ENCODE measurements around the gene LMNA.
"Not testable (repeated sequence)": the region's sequence is repeated elsewhere in the genome, so short reads cannot be mapped to it uniquely, and the experiment has no call there.

The LMNA gene

DNA sequence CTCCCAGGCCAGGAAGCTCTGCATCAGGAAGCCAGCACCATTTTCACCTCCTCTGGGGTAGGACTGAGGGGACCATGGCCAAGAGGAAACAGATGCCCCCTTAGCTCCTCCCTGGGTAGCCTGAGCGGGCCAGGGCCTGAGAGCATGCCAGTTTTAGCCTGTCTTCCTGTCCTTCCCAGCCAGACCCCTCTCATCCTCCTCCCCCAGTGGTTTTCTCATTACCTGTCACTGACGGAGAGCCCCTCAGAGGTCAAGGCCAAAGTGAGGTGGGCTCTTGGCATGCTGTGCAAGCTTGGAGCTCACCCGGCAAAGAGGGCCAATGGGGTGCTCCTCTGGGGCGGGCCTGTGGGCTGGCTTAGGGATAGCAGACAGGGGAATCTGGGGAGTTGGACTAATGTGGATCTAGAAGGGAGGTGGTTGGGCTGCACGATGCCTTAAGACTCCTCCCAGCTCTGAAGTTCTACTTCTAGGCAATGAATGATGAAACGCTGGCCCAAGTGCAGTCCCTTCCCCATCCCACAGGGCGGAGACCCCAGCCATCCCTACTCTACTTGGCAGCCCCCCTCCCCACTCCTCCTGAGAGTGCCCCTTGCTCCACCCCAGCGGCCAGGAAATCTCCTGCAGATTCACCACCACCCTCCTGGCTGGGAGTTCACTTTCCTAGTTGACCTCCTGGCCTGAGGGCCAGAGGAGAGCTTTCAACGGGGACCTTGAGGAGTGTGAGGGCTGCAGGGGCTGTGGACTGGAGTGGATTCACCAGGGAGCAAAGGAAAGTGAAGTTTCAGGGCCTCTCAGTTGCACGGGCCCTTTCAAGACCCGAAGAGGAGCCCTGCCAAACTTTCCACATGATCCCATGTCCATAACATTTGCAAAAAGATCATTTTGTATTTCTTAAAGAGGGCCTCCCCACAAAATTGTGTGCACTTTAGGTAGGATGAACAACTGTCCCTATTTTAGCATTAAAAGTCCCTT lies 9.4 kb upstream of the LMNA start:
- no peak for DNase-seq

DNA sequence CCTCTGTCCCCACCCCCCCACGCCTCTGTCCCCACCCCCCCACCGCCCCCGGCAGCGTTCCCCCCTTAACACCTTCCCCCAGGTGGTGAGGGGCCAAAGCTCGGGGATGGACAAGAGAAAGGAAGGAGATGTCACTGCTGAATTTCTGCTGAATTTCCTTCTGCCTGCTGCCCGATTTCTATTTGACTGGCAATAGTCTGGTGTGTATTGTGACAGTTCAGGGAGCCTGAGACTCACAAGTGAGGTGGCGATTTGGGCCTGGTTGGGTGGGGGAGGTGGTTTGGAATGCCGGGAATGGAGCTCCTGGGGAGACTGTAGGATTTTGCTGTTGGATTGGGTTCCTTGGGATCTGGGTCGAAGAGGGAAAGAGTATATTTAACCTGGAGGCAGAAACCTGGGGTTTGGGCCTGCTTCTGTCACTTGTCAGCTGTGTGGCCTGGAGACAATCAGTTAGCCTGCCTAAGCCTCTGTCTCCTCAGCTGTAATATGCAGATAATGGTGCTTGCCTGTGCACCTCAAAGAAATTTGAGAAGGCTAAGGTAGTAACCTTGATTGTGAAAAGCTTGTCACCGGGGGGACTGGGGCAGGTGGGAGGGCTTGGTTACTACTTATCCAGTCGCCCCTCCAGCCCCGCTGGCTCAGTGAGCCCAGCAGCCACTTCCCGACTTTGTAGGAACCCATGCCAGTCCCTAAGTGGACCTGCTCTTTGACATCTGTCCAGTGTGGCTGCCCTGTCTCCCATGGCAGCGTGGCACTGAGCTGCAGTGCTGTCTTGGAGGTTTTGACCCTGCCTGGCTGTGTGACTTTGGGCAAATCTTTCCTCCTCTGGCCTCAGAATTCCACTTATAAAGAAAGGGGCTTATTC lies 7.7 kb upstream of the LMNA start:
- DNase-seq = no peak

DNA sequence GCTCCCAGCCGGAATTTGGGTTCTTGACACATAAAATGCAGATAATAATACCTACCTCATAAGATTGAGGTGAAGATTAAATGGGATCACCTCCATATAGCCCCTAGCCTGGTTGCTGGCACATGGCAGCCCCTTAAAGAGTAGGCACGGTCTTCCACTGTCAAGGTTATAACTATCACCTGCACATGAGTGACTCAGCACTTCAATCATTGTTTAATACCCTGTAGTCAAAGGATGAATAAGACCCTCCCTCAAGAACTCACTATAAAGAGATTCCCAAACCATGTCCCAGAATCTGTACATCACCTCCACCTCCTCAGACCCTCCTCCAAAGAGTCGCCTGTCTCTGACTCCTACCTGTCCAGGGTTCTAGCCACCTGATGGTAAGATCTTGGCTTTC lies 6.5 kb upstream of the LMNA start:
- no peak for DNase-seq

- DNase-seq = no peak
These were observed 5.8 kb upstream of the LMNA start for GRCh38 chr1:156108664-156109241.

DNA sequence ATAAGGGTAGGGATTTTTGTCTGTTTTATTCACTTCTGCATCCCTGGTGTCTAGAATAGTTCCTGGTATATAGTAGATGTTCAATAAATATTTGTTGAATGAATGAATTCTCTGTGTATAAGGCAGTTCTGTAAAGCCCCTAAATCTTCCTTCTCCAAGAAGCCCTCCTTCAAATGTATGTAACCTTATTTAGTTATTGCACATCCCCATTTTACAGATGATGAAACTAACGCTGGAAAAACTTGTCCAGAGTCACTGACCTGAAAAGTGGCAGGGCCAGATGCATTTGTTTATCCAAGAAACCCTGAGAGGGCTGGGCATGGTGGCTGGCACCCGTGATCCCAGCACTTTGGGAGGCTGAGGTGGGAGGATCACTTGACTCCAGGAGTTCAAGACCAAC lies 4.3 kb upstream of the LMNA start:
- no peak for DNase-seq

DNA sequence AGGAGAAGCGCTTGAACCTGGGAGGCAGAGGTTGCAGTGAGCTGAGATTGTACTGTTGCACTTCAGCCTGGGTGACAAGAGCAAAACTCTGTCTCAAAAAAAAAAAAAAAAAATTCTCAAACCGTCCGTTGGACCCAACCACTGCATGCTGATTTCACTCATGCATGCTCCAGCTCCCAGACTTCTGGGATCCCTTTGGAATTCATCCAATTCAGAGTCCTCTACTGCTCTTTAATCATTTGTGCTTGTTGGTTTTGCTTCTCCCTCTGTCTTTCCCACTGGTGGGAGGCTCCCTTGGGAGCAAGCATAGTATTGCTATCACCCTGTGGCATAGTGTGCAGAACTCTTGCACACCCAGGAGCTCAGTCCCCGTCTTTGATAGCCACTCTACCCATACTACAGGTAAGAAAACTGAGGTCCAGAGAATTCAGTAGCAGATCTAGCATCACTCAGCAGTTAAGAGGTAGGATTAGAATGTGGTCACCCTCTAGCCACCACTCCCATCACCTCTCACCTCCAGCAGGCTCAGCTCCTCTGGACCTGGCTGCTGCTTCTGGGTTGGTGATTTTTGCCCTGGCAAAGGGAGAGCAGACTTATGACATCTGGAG lies 3.1 kb upstream of the LMNA start:
- no peak for DNase-seq

- DNase-seq = no peak
These were observed 2.0 kb upstream of the LMNA start for GRCh38 chr1:156112276-156113137.

- DNase-seq = no peak
These were observed 1.1 kb upstream of the LMNA start for GRCh38 chr1:156113282-156113950.

DNA sequence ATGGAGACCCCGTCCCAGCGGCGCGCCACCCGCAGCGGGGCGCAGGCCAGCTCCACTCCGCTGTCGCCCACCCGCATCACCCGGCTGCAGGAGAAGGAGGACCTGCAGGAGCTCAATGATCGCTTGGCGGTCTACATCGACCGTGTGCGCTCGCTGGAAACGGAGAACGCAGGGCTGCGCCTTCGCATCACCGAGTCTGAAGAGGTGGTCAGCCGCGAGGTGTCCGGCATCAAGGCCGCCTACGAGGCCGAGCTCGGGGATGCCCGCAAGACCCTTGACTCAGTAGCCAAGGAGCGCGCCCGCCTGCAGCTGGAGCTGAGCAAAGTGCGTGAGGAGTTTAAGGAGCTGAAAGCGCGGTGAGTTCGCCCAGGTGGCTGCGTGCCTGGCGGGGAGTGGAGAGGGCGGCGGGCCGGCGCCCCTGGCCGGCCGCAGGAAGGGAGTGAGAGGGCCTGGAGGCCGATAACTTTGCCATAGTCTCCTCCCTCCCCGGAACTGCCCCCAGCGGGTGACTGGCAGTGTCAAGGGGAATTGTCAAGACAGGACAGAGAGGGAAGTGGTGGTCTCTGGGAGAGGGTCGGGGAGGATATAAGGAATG lies 505 bp downstream of the LMNA start:
- DNase-seq = no peak

GRCh38 chr1:156115514-156116374 lies 1.2 kb downstream of the LMNA start:
- no peak for DNase-seq

DNA sequence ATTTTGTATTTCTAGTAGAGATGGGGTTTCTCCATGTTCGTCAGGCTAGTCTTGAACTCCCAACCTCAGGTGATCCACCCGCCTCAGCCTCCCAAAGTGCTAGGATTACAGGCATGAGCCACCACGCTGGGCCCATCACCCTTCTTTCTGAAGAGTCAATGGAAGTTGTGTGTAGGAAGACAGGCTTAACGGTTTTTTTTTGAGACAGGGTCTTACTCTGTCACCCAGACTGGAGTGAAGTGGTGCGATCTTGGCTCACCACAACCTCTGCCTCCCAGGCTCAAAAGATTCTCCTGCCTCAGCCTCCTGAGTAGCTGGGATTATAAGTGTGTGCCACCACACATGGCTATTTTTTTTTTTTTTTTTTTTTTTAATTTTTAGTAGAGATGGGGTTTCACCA lies 2.2 kb downstream of the LMNA start:
- not testable (repeated sequence) for DNase-seq

DNA sequence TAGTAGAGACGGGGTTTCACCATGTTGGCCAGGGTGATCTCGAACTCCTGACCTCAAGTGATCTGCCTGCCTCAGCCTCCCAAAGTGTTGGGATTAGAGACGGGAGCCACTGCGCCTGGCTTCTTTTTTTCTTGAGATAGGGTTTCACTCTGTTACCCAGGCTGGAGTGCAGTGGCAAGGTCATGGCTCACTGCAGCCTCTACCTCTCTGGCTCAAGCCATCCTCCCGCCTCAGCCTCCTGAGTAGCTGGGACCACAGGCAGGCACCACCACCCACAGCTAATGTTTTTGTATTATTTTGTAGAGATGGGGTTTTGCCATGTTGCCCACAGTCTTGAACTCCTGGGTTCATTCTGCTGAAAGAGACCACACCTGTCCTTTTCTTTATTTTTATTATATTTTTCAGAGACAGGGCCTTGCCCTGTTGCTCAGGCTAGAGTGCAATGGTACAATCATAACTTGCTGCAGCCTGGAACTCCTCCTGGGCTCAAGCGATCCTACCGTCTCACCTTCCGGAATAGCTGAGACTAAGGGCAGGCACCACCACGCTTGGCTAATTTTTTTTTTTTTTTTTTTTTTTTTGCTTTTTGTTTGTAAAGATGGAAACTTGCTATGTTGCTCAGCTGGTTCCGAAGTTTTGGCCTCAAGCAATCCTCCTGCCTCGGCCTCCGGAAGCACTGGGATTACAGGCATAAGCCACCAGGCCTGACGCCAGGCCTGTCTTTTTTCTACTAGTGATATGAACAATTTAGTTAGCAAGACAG lies 3.1 kb downstream of the LMNA start:
- DNase-seq = no peak

- no peak for DNase-seq
These were observed 3.8 kb downstream of the LMNA start for GRCh38 chr1:156118177-156118868.

- DNase-seq = no peak
These were observed 5.1 kb downstream of the LMNA start for GRCh38 chr1:156119503-156120209.

DNA sequence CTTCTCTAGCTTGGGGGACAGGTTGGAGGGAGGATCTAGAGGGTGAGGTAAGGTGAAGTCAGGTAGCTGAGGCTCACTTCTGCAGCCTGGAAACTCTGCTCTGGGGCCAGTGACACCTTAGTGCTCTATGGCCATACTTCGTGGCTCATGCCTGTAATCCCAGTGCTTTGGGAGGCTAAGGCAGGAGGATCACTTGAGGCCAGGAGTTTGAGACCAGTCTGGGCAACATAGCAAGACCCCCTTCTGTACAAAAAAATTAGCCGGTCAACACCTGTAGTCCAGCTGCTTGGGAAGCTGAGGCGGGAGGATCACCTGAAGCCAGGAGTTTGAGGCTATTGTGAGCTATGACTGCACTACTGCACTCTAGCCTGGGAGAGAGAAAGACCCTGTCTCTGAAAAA lies 5.8 kb downstream of the LMNA start:
- DNase-seq = no peak

DNA sequence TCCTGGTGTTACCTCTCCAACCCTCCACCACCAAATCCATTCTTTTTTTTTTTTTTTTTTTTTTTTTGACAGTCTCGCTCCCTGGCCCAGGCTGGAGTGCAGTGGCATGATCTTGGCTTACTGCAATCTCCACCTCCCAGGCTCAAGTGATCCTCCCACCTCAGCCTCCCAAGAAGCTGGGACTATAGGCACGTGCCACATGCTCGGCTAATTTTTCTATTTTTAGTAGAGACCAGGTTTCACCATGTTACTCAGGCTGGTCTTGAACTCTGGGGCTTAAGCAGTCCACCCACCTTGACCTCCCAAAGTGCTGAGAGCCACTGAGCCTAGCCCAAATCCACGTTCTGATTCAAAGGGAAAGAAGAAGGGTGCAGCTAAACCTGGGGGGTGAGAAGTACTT lies 6.5 kb downstream of the LMNA start:
- not testable (repeated sequence) for DNase-seq

- no peak for DNase-seq
These were observed 6.9 kb downstream of the LMNA start for GRCh38 chr1:156121457-156121856.

DNA sequence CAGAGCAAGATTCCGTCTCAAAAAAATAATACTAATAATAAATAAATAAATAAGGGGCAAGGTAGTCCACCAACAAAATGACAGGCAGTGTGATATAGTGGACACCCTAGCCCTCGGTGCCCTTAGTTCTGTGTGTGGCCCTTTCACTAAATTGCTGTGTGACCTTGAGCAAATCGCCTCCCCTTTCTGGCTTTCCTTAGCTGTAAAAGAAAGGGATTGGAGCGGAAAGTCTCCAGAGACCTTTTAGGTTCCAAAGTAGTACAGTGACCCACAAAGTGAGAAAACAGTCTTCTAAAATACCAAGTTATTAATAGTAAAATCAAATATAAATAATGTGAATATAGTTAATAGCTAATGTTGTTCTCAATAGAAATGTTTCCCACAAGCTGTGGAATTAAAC lies 7.6 kb downstream of the LMNA start:
- DNase-seq = no peak
